Myocyte (in vitro differentiated cells): ENCODE measurements around the gene SELENOI. TPM values are rescaled to one million over a fixed set of nuclear protein-coding genes. Genes with fewer than 3 reads are reported as not detected.
"Not testable (repeated sequence)": the region's sequence is repeated elsewhere in the genome, so short reads cannot be mapped to it uniquely, and the experiment has no call there.

Experiments used
- DNase-seq: peaks from one replicate; pipeline ENCODE4 v3.0.0-alpha.2; 2012; ENCODE audit warnings: low read depth
- total RNA-seq: library from RNA; depleted of rRNA; stranded (reverse); fragments of >200 nt; gene quantifications from 2 replicates; pipeline ENCODE4 v1.2.3, GENCODE V29; 2014

Gene SELENOI
- total RNA-seq, 1 donor from 2014 or later, result 37.8 TPM

DNA sequence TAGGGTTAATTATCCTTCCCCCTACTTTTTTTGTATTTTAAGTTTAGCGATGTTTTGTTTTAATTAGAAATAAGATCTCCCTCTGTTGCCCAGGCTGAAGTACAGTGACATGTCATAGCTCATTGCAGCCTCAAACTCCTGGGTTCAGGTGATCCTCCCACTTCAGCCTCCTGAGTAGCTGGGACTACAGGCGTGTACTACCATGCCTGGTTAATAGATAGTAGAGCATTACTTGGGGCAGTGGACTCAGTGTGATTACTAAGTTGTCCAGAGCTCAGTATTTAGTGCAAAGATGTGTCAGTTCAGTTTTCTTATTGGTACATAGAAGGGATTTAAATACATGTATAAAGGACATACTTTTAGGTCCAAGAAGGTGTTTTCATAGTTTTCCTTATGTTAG lies 10.2 kb downstream of the SELENOI start:
- no peak for DNase-seq

GRCh38 chr2:26356771-26357170 lies 10.8 kb downstream of the SELENOI start:
- DNase-seq, result no peak

DNA sequence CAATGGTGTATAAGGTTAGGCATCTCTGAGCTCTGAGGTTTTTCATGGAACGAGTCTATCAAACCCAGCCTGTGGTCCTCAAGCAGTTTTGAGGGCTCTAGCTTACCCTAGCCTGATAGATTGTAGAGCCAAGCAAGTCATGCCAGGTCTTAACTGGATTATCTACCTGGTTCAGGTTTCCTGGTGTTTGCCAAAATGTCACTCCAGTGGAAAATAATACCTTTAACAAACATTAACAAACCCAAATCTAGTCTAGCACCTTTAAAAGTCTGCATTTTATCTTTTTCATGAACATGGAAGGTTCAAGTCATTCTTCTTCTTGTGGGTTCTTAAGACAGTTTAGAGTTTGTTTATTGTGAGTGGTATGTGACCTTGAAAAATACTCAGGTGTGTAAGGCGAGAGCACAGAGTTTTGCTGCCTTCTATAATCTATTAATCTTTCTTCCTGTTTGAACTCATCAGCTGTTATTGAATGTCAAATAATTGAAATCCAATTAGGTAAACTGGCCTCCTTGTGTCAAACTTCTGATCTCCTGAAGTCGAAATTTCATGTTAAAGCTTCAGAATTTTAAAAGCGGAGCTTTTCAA lies 14.0 kb downstream of the SELENOI start:
- no peak for DNase-seq

DNA sequence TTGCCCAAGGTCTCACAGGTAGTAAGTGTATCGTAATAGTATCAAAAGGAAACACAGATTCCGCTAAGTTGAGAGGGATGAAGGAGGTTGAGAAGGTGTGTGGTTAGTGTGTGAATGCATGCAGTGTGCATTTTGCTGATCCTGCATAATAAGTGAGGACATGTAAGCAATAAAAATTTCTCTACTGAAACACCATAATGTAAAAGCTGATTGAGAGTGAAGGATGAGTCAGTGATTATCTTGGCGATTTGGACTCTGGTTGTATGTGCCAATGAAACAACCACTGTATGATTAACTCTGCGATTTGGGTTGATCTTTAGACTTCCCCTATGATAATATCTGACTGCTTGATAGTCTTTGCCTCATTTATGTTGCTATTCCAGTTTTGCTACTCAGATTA lies 17.4 kb downstream of the SELENOI start:
- no peak for DNase-seq

- DNase-seq, result no peak
Measured at GRCh38 chr2:26363958-26364357, 18.0 kb downstream of the SELENOI start.

- no peak for DNase-seq
Measured at GRCh38 chr2:26364669-26365068, 18.7 kb downstream of the SELENOI start.

DNA sequence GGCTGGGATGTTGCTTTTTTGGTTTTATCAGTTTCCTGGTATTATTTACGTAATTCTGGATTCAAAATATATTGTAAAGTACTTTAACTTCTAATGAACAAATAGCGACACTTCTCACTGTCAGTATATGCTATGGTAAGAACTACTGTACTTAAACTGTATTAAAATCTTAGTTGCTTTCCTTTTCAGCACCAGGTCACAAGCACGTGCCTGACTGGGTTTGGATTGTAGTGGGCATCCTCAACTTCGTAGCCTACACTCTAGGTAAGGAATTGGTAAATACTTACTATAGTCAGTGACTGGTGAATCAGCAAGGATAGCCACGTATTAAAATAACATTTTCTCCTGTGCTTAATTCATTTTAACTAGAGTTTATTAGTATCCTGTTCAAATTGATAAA lies 21.0 kb downstream of the SELENOI start:
- no peak for DNase-seq

GRCh38 chr2:26369664-26370063 lies 23.7 kb downstream of the SELENOI start:
- not testable (repeated sequence) for DNase-seq

DNA sequence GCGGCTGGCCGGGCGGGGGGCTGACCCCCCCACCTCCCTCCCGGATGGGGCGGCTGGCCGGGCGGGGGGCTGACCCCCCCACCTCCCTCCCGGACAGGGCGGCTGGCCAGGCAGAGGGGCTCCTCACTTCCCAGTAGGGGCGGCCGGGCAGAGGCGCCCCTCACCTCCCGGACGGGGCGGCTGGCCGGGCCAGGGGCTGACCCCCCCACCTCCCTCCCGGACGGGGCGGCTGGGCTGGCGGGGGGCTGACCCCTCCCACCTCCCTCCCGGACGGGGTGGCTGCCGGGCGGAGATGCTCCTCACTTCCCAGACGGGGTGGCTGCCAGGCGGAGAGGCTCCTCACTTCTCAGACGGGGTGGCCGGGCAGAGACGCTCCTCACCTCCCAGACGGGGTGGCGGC lies 25.0 kb downstream of the SELENOI start:
- not testable (repeated sequence) for DNase-seq

DNA sequence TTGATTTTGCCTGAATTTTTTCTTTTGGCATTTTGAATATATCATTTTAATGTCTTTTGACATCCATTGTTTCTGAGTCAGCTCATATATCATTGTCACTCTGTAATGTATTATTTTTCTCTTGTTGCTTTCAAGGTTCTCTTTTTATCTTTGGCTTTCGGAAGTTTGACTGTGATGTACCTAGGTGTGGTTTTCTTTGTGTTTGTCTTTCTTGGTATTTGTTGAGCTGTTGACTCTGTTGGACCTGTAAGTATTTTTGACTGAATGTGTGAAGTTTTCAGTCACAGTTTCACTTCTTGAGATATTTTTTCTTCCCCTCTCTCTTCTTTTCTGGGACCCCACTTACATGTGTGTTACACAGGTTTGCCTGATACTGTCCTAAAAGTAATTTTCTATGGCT lies 30.9 kb downstream of the SELENOI start:
- DNase-seq, result no peak

DNA sequence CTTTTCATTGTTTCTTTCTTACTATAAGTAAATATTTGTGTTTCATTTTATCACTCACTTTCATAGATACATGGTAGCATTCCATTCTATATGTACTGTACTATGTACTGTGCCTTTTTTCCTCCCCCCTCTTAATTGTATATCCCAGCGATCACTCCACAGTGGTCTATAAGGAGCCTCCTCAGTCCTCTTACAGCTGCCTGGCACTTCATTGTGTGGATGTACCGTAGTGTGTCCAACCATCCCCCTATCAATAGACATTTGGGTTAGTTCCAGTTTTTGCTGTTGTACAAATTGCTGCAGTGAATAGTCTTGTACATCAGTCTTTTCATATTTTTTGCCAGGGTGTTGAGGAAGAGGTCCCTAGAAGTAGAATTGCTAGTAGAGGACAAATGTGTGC lies 34.3 kb downstream of the SELENOI start:
- DNase-seq, result no peak

GRCh38 chr2:26382564-26382963 lies 36.6 kb downstream of the SELENOI start:
- DNase-seq, result no peak

GRCh38 chr2:26384183-26384582 lies 38.2 kb downstream of the SELENOI start:
- DNase-seq, result no peak

- DNase-seq, result no peak
Measured at GRCh38 chr2:26384597-26384996, 38.7 kb downstream of the SELENOI start.

DNA sequence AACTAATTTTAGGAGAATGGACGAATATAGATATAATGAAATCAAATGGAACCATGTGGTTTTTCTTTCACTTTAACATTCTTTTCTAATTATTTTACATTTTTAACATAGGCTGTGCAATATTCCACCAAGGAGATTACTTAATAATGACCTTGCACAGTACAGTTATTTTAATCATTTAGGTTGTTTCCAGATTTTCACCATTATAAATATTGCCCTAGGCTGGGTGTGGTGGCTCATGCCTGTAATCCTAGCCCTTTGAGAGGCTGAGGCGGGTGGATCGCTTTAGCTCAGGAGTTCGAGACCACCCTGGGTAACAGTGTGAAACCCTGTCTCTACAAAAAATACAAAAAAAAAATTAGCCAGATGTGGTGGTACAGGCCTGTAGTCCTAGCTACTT lies 41.2 kb downstream of the SELENOI start:
- DNase-seq, result no peak

GRCh38 chr2:26394694-26395093 lies 48.8 kb downstream of the SELENOI start:
- DNase-seq, result no peak

GRCh38 chr2:26395394-26395793 lies 49.5 kb downstream of the SELENOI start:
- no peak for DNase-seq

GRCh38 chr2:26396734-26397298 lies 50.9 kb downstream of the SELENOI start:
- no peak for DNase-seq

DNA sequence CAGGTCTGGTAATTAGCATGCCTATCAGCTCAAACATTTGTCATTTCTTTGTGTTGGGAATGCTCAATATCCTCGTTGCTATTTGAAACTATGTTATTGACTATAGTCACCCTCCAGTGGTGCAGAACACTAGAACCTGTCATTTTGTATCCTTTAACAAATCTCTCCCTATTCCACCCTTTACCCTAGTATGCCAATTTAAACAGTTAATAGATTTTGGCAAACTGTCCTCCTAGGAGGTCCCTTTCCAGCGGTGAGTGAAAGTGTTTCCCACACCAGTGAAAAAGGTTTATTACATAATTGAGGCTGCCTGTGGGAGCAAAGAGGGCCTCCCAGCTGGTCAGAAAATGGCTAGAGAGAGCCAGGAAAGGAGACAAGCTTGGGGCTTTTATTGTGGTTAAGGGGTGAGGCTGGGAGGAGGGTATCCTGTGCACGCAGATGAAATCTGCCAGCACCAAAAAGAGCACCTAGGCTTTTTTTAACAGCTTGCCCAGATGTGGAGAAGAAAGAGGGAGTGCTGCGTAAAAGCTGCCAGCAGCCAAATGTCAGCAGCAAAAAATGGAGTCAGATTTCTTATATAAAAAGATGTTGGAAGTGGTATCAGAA lies 53.9 kb downstream of the SELENOI start:
- no peak for DNase-seq

GRCh38 chr2:26400723-26401122 lies 54.8 kb downstream of the SELENOI start:
- DNase-seq, result peak; percentile 25

GRCh38 chr2:26401739-26402541 lies 56.0 kb downstream of the SELENOI start, which contains the start of gene DRC1:
TSS of gene DRC1 (plus strand) at chr2:26401920. CDS start at chr2:26401990, 70 bp downstream.
- peak; percentile 47 for DNase-seq

GRCh38 chr2:26407526-26407925 lies 61.6 kb downstream of the SELENOI start:
- DNase-seq, result no peak
